NCI-H345 treated with DMSO at 0.1 percent for 48 hours (cell line): ENCODE data around the gene TGM5.
"Not testable (repeated sequence)": the region's sequence is repeated elsewhere in the genome, so short reads cannot be mapped to it uniquely, and the experiment has no call there.

Experiments
- DNase-seq: peaks from one replicate; lab custom pipeline; 2025; ENCODE audit not compliant: unreplicated experiment; lab: John Stamatoyannopoulos, UW

TGM5 gene

DNA sequence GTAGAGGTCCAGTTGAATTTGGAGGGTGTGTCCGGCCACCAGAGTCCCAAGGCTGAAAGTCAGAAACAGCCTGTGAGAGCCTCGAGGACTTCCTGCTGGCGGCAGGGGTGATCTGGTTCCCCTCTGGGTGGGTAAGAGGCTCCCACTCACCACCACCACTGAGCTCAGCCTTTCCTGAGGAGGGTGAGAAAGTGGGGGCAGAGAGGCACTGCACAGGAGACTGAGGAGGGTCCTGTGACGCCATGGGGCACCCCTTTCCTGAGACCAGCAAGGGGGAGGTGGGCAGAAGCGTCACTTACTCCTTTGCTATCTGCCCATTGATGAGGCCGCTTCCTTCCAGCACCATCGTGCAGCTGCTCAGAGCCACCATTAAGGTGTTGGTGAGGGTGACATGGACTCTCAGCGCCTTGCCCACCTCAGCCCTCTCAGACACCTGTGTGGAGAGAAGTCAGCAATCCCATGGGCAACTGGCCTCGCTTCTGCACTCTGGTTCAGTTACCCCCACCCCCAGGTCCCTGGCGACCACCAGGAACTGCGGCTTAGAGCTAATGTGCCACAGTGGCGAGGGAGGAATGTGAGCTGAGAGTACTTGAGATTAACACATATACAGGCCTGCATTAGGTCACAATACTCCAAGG is 10.0 kb upstream of the TGM5 start:
- no peak for DNase-seq

DNA sequence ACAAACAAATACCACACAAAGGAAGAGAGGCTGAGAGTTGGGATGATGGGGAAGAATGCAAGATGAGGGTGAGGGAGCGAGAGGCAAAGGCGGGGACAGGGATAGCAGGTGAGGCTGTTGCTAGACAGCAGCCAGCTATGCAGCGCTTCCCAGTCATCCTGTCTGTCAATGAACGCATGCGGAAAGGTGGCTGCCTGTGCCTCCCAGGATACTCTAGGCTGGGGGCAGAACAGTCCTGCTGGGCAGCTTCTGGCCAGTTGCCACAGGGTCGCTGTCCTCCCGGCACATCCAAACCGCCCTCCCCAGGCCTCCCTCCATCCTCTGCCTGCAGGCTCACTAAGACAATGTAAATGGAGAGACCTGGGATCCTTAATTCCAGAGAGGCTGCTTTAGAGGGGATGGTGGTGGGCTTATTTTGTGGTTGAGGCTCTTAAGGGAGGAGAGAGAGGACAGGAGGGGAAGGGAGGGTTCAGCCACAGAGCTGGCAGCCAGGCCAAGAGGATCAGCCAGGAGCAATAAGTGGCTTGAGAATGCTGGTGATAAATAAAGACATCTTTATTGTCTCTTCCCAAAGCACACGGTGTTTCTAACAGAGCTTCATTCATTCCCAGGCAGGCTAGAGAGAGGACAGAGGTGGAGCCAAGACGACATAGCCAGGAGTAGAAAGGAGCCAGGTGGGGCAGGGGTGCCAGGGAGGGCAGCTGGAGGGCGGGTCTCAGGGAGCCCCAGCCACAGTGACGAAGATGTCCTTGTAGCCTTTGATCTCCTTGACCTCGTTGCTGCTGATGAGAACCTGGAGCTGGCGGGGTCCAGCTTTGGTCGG is 9.2 kb upstream of the TGM5 start:
- DNase-seq: no peak

DNA sequence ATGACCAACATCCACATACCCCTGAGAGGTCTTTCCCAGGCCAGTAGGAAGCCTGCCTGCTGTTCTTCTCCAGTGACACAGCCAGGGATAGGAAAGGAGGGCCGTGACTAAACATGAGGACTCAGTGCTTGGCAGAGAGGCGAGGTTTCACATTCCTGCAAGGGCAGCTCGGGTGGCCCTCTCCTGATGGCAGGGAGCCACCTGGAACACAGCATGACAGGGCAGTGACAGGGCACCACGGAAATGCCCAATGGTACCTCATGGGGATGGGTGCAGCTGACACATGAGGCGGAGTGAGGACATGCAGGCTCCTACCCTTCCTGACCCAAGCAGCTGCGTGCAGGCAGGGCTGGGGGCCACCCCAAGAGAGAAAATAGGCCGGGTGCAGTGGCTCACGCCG is 7.4 kb upstream of the TGM5 start:
- no peak for DNase-seq

DNA sequence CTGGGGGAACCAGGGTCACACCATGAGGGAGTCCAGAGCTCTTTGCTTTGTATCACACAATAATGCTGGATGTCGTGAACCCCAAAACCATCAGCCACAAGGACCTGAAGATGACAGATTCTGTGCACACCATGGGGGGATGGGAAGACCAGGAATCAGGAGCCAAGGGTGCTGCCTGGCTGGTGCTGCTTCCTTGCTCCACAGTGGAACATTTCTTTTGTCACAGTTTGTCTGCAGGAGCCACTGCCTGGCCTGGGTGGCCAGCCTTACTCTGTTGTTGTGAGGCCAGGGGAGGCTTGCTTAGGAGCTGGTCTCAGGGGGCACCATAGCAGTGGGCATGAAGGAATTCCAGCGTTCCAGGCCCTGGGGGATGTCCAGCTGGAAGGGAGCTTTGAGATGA is 6.5 kb upstream of the TGM5 start:
- DNase-seq: no peak

DNA sequence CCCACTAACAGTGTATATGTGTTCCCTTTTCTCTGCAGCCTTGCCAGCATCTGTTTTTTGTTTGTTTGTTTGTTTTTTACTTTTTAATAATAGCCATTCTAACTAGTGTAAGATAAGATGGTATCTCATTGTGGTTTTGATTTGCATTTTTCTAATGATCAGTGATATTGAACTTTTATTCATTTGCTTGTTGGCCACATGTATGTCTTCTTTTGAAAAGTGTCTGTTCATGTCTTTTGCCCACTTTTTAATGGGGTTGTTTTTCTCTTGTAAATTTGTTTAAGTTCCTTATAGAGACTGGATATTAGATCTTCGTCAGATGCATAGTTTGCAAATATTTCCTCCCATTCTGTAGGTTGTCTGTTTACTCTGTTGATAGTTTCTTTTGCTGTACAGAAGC is 5.2 kb upstream of the TGM5 start:
- DNase-seq: not testable (repeated sequence)

DNA sequence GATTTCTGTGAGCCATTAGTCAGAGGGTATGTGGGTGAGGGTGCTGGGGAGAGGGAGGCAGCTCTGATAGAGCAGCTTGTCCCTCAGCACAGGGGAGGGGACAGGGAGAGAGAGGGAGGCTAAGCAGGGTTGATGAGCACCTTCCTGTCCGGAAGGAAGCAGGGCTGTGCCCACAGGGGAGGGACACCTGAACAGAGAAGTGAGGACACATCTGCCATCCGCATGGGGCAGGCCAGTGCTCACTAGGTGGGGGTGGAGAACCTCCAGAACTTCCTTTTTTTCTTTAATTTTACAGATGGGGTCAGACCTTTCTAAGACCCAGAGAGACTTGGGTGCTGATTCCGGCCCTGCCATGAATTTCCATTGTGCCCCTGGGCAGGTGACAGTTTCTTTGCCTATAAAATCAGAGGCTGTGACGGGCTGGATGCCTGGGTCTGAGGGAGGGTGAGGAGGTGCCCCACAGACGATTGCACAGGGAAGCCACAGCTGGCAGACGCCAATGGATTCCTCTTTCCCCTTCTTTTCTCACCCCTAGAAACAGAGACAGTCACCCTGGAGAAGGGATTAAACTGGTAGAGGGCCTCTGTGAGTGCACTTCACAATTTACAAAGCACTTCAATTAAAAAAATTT is 4.1 kb upstream of the TGM5 start:
- no peak for DNase-seq

DNA sequence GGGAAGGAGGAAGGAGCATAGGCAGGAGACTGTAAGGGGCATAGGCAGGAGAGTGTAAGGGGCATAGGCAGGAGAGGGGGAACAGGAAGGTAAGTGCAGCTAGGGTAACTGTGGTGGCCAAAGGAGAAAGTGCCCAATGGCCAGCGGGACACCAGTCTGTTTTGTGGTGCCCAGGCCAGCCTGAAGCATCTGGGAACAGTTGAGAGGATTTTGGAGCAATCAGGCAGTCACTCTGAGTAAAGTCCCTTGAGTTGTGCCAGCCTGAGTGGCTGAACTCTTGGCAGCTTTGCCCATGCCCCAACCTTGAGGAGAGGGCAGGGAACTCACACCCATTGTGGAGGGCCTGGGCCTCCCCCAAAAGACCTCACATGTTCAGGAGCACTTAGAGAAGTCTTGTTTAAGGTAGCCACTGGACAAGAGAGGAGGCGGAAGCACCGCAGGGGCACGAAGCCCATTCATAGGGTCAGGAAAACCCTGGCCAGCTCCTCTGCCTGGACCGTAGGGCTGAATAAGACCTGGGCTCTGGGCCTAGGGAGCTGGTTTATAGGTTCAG is 3.5 kb upstream of the TGM5 start:
- no peak for DNase-seq

DNA sequence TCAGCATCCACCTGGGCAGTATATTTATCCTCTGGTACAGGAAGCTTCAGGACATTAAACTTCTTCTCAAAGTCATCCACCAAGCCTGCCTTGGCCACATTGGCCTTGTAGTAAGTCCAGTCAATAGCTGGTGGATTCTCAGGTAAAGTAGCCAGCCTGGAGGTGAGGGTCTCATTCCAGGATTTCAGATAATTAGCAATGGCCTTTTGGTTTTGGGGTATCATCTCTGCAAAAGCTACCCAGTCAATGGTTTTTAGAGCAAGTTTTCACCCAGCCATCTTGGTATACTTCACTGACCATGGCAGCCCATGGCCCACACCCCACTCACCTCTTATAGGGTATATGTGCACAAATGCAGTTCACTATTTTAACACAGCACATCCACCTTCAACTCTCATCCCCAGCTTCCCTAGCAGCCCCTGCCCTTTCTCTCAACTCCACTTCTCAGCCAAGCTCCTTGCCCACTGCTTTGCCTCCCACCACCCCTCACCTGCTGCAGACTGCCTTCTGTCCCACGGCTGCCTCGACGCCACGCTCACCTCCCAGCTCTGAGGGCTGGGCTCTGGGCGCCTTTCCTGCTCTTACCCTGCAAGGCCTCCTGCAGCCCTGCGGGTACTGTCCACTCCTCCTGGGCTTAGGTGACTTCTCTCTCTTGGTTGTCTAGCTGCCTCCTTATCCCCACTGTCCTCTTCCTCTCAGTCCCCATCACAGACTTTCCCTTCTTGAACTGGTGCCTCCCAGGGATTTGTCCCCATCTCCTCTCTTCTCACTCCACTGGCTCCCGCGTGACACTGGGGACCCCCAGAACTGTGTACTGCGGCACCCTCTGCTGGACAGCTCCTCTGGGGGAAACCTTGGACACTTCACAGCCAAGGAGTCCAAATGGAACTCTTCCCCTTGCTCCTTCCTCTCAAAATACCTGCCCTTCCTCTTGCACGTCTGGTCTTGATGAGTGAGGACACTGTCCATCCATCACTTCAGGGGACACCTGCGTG is 1.7 kb upstream of the TGM5 start:
- no peak for DNase-seq

DNA sequence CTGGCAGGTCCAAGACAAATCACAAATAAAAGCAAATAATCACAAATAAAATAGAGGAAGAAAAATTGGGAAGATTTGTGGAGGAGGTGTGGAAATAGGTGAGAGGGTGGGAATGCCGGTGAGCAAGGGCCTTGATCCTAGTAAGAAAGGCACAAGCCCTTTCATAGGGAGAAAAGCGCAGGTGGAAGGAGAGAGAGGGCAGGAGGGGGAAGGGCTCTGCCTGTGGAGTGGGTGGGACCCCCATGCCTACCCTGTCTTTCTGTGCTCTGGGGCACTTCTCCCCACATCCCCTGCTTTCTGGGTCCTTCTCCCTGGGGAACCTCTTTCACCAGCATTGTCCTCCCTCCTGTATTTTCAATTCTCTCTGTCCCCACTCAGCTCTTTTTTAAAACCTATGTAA is 711 bp upstream of the TGM5 start:
- no peak for DNase-seq

DNA sequence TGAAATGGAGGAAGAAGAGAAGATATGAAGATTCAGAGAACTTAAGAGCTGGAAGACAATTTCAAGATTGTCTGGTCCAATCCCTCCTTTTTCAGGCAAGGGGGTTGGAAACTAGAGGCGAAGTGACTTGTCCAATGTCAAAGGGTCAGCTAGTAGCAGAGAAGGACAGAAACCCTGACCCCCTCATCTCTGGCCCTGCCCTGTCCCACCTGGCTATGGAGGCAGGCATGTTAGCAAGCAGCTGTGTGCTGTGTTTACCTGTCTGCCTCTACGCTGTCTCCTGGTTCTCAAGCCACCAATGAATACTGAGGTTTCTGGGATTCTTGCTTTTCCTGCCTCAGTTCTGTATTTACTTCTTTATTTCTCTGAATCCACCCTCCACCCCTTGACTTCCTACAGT is 342 bp downstream of the TGM5 start:
- no peak for DNase-seq

DNA sequence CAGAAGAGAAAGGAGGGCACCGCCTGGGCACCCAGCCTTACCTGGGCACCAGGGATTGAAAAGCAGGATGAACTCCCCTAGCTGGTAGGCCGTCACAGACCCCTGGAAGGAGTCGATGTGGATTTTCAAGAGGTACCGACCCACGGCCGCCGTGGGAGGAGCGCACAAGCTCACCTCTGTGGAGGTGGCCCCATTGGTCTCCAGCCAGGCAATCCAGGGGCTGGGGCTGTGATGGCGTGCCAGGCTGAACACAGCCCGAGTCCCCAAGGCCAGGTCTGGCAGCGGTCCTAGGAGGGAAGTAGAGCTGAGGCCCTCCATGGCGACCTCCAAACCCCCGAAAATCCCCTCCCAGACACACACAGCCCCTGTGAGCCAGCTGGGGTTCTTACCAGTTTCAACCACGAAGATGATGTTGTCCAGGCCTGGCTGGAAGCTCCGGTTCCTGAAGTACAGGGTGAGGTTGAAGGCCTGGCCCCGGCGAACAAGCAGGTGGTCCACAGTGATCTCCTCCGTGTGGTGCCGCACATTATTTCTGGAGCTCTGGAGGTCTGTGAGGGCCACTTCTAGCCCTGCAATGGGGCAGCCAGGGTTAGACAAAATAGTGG is 6.6 kb downstream of the TGM5 start:
- DNase-seq: no peak

DNA sequence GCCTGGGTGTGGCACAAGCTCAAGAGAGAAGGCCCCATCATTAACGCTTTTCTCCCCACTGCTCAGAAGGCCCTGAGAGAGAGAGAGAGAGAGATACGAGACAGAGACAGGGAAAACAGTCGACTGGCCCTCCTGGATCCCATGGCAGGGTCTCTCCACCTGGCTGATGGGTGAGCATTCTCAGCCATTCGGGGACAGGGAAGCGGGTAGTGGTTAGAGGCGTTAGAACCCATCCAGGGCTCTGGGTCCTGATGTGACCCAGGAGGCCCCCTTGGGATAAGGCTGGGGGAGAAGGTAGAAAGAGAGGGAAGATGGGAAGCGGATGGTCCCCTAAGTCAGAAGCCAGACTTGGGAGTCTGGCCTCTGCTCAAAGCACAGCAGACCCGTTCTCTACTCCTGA is 7.9 kb downstream of the TGM5 start:
- no peak for DNase-seq

DNA sequence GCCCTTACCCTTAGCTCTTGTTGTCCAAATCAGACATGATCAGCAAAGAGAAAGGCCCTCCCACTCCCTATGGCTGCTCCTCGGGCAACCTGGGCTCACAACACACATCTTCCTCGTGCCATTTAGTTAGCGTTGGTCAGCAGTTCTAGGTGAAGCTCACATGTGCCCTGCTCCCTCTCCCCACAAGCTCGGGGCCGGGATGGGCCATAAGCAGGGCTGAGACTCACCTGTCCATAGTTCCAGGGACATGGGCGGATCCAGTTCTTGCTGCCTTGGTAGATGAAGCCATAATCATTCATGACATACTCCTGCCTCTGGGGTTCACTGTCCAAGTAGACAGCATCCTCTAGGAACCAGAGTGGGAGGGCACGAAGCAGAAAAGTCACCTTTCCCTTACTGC is 10.4 kb downstream of the TGM5 start:
- DNase-seq: no peak

DNA sequence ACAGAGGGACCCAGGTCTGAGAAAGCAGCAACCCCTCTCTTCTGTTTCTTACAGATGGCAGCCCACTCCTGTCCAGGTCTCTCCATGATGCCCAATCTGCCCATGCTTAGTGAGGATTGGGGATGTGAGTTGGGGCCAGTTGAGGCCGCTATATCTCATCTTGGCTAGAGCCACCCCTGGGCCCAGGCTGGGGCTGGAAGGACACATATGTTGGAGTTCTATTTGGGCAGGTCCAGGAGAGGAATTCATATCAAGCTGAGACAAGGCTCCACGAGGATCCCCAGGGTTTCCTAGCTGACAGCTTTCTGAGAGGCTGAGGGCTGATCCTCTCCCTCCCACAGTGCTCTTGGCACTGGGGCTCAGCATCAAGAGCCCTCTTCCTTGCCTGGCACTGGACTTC is 11.4 kb downstream of the TGM5 start:
- DNase-seq: no peak

DNA sequence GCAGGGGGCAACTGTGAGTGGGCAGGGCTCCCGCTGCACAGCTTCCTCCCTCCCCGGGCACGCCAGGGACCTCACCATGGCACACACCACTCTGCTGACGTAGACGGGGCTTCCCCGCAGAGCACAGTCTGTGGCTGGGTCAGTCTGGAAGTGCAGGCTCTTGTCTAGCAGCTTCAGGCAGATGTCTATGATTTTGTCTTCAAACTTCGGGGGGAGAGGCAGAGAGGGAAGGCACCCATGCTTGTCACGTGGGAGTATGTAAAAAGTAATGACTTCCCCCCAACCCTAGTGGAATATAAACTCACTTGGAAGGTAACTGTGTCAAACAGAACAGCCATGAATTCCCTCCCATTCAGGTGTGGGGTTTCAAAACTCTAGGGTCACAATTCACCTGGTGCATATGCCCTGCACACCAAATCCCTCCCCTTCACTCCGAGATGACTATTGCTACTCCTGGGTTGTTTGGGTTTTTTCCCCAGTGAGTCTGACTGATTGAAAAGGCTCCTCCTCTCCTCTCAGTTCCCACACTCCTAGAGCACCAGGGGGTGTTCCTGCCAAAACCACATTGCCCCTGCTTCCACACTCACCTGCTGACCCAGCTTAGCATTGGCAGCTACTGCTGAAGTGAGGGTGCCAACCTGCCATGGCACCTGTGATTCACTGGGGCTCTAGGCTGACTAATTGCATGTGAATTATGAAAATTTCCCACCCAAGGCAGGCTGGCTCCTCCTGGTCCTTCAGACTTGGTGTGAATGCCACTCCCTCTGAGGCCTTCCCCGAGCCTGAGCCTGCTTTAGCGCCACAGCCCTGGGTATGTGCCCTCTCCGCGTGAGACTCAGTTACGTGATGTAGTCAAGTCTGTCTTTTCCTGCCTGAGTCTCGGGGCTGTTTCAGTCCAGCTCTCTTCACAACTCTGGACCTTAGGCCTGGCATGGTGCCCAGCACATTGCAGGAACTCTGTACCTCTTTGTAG is 13.0 kb downstream of the TGM5 start:
- no peak for DNase-seq

DNA sequence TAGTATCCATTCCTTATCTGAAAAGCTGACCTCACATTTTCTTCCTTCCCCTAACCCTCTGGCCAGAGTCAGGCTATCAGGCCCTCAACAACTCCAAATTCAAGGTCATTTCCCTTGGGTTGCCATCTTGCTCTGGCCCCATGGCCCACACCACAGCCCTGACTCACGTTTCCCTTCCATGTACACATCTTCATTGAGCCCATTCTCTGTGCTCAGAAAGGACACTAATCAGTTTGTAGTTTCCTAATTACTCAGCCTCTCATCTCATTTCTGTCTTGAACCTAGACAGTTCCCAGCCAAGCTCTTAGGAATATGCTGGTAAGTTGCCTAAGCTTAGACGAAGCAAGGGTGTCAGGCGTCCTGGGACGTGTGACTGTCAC is 14.9 kb downstream of the TGM5 start:
- no peak for DNase-seq

DNA sequence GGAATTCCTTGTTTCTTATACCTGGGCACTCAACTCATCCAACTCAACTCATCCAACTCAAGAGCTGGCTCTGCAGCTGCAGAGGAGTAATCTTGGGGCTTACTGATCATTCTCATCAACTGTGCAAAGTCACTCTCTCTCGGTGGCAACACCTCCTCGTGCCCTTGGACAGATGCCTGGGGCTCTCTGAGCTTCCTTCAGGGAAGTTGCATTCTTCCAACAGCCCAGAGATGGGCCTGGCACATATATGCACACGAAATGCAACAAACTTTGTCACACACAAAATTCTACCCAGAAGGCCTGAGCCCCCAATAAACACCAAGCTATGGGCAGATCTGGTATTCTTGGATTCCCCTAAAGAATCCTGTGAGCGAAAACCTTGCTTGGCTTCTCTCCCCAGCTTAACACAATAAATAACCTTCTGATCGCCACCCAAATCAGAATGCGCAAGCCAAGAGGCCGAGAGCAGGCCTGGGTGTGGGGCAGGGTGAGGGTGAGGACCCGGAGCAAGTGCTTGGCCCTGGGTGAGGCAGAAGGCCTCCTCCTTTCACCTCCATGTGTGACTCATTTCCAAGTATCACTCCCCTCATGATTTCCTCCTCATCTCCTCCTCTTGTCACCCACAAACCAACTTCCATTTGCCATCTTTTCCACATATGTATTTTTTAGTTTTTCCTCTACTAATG is 15.4 kb downstream of the TGM5 start:
- DNase-seq: no peak

DNA sequence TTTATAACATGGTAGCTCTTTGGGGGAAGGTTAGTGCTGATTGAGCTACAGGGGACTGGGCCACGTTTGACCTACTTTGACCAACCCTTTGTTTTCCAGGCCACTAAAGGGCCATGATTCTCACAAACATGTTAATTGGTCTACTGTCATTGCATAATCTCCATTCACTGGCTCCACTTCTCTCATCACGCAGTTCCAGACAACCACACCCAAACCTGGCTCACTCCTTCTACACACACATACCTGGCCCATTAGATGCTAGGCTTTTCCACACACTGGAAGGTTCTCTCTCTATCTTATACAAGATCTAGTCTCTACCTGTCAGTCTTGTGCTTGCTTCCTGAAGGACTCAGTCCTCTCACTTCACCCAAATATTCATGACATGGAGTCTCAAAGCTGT is 15.9 kb downstream of the TGM5 start:
- no peak for DNase-seq

DNA sequence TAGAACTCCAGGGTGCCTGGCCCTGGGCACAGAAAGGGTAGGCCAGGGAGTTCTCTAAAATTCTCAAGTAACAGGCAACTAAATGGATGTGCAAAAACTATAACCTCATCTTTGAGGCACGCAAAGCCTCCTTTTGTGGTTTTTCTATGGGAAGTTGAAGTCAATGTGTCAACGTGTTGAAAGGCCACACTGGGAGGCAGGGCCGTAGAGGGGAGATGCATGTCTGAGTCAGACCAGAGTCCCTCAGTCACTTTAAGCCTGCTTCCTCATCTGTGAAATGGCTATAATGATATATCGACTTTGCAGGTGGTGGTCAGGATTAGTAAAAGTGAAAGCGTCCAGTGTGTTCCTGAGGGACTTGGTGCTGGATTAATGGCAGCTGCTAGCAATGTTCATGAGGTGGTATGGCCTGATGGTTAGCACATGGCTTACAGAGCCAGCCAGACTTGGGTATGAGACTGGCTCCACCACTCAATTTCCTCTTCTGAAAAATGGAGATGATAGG is 17.0 kb downstream of the TGM5 start:
- DNase-seq: no peak
